ENCODE measurements around the gene CRY1.

DNA sequence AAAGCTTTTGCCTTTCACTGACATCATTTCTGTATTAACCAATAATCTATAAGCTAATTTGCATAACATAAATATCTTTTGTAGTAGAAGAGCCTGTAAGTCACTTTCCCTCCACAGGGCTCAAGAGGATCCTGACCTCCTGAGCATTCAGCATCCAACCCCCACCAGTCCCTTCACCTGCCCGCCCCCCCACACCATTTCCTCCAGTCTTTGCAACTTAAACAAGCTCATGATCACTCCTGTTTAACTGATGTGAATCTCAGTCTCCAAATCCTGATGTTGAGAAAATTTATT lies 12.0 kb upstream of the CRY1 start:
- no peak for TF ChIP-seq CTCF (IDR thresholded peaks at IDR 0.05)
- TF ChIP-seq POLR2A (IDR thresholded peaks at IDR 0.05) = no peak
